Naive B cell (primary cell): ENCODE results near the gene CNOT1. TPM values are rescaled to one million over a fixed set of nuclear protein-coding genes. Genes with fewer than 3 reads are reported as not detected.

Experiments used
- polyA plus RNA-seq, 6 donors: library from polyadenylated mRNA; unstranded; fragments of 300-500 nt; fragmentation: Illumina TruSeq; gene quantifications; one replicate each; pipeline ENCODE4 v1.2.3, GENCODE V29; 2021; ENCODE audit warnings: low read depth in 6 of 6

CNOT1 gene
- polyA plus RNA-seq, 6 donors from 2014 or later = 79.4 to 161 (median 108) TPM

Other genes starting within 250 kb of the CNOT1 start
- gene GINS3, start 237.4 kb downstream of the CNOT1 start, polyA plus RNA-seq = 1 to 10 TPM in 5 of 6 donors, under 1 TPM in 1; 0.26 to 3.6 (median 2.2) TPM
- under 1 TPM in 3 of 6 donors, not detected in 3; 0.17 to 0.79 (median 0.27) TPM for gene NDRG4, start 129.7 kb downstream of the CNOT1 start, polyA plus RNA-seq
- 1 to 10 TPM; 1.3 to 9.6 (median 7.6) TPM for gene SETD6, start 114.3 kb downstream of the CNOT1 start, polyA plus RNA-seq
- gene SLC38A7, start 54.9 kb upstream of the CNOT1 start, polyA plus RNA-seq = 1 to 10 TPM; 2.5 to 7.0 (median 3.6) TPM
- gene GOT2, start 104.5 kb upstream of the CNOT1 start, polyA plus RNA-seq = 10 to 100 TPM; 39.5 to 53.5 (median 47.3) TPM